CD4-positive, alpha-beta memory T cell (primary cell): ENCODE results near the gene RSPO4. TPM values are rescaled to one million over a fixed set of nuclear protein-coding genes. Genes with fewer than 3 reads are reported as not detected.

Experiments used
- CTCF ChIA-PET: fragments of 350-600 bp; sonication (Branson Sonifier 250); formaldehyde crosslinking; loops from one replicate; lab custom pipeline; 2021; ENCODE audit warnings: inconsistent platforms; ENCODE audit not compliant: partially characterized antibody; lab: Charles Lee
- POLR2A ChIA-PET: fragments of 350-600 bp; sonication (Branson Sonifier 250); formaldehyde crosslinking; loops from one replicate; lab custom pipeline; 2021; ENCODE audit not compliant: partially characterized antibody; lab: Charles Lee
- DNase-seq, 5 donors: peaks; one replicate each; pipeline versions ENCODE4 v3.0.0 to v3.0.0-alpha.2; 2020 to 2022; ENCODE audit warnings: mixed read lengths in 1 of 5
- H3K27ac ChIP-seq: one replicate; pipeline ENCODE4 v1.7.0; 2013; ENCODE audit warnings: low read depth, low read length
- H3K27me3 ChIP-seq: 2 replicates; pipeline ENCODE4 v1.7.0; 2013; ENCODE audit warnings: mild to moderate bottlenecking, low read length, moderate library complexity; ENCODE audit not compliant: insufficient read depth
- H3K36me3 ChIP-seq: 2 replicates; pipeline ENCODE4 v1.7.0; 2013; ENCODE audit warnings: mild to moderate bottlenecking, low read length, moderate library complexity; ENCODE audit not compliant: insufficient read depth
- H3K4me1 ChIP-seq: 2 replicates; pipeline ENCODE4 v1.7.0; 2013; ENCODE audit warnings: mild to moderate bottlenecking, low read length, moderate library complexity; ENCODE audit not compliant: insufficient read depth
- H3K4me3 ChIP-seq, 2 donors: one replicate each; pipeline ENCODE4 v1.7.0; 2013; ENCODE audit warnings: low read length in 2 of 2, mild to moderate bottlenecking in 1 of 2
- H3K9me3 ChIP-seq, 2 donors: one replicate each; pipeline ENCODE4 v1.7.0; 2013; ENCODE audit warnings: low read length in 2 of 2, control low read depth in 1 of 2; ENCODE audit not compliant: control insufficient read depth in 1 of 2
- H3K27ac Mint-ChIP-seq, 7 donors: one replicate each; pipeline ENCODE4 v1.8.0; 2020 to 2021; ENCODE audit warnings: mixed read lengths in 7 of 7, mild to moderate bottlenecking in 6 of 7, inconsistent platforms in 3 of 7, moderate library complexity in 3 of 7
- H3K27me3 Mint-ChIP-seq, 2 donors: one replicate each; pipeline ENCODE4 v1.8.0; 2020 to 2021; ENCODE audit warnings: mixed read lengths in 2 of 2
- H3K36me3 Mint-ChIP-seq, 2 donors: one replicate each; pipeline ENCODE4 v1.8.0; 2020 to 2021; ENCODE audit warnings: mixed read lengths in 2 of 2, inconsistent platforms in 1 of 2, mild to moderate bottlenecking in 1 of 2
- H3K4me1 Mint-ChIP-seq, 4 donors: one replicate each; pipeline ENCODE4 v1.8.0; 2020 to 2021; ENCODE audit warnings: mixed read lengths in 4 of 4, mild to moderate bottlenecking in 1 of 4
- H3K4me3 Mint-ChIP-seq, 8 donors: one replicate each; pipeline ENCODE4 v1.8.0; 2020 to 2021; ENCODE audit warnings: mixed read lengths in 8 of 8, mild to moderate bottlenecking in 7 of 8, moderate library complexity in 6 of 8, inconsistent platforms in 3 of 8
- H3K9me3 Mint-ChIP-seq, 8 donors: one replicate each; pipeline ENCODE4 v1.8.0; 2020 to 2021; ENCODE audit warnings: mixed read lengths in 8 of 8, mild to moderate bottlenecking in 5 of 8, inconsistent platforms in 3 of 8, moderate library complexity in 1 of 8
- intact Hi-C: fragments of 100-400 bp; cut with micrococcal nuclease; formaldehyde crosslinking; loops from one replicate; pipeline ENCODE4 v1.15.1; 2023
- polyA plus RNA-seq, 2 donors: library from polyadenylated mRNA; unstranded; fragments of 300-500 nt; fragmentation: Illumina TruSeq; gene quantifications; one replicate each; pipeline ENCODE4 v1.2.3, GENCODE V29; 2021
- total RNA-seq, 2 experiments: library from RNA; stranded (reverse); gene quantifications; one replicate each; pipeline ENCODE4 v1.2.3, GENCODE V29; 2021

The RSPO4 gene
- total and polyA plus RNA-seq, 4 experiments from 2014 or later: 0.11 to 0.38 TPM; not detected in 2

DNA sequence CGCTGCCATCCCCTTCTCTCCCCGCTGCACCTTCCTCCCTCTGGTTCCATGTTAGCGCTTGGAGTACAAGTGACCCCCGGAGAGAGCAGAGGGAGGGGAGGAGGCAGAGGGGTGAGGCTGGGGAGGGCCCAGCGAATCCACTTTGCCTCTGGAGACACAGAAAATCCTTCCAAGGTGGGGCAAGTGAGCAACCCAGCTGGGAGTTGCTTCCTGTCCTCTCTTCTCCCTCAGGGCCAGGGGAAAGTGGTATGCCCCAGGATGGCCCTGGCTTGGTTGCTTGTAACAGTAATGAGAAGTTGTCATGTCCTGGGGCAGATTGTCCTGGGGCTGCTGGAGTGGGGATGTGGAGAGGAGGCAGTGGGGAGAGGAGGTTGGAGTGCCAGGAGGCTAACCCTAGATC lies 85.3 kb downstream of the RSPO4 start:
- Histone ChIP-seq H3K27me3 (no peaks in the 10 kb centered on the region), H3K9me3 (no peaks in the 10 kb centered on the region), H3K4me3 (no peak overlapping the region), H3K27ac (no peak overlapping the region), H3K36me3 (no peaks in the 10 kb centered on the region), H3K4me1 (no peaks in the 10 kb centered on the region)
- peaks cover 7 to 17% of the 10 kb centered on the region in 2 donors for H3K27me3 Mint-ChIP-seq
- peaks cover 0 to 4% (median 0%) of the 10 kb centered on the region in 8 donors for H3K9me3 Mint-ChIP-seq
- no peak overlapping the region for H3K27ac Mint-ChIP-seq
- peaks cover 0 to 2% (median 0%) of the 10 kb centered on the region in 4 donors for H3K4me1 Mint-ChIP-seq
- intact Hi-C loops: no loop called here
- H3K36me3 Mint-ChIP-seq: no peaks in the 10 kb centered on the region
- CTCF ChIA-PET: interaction anchor here (1.0 kb wide), 1 partner anchor 39 kb away, joined by 3 read pairs; no protein-coding TSS in a partner anchor
- DNase-seq: no peak
- no peak overlapping the region for H3K4me3 Mint-ChIP-seq
- POLR2A ChIA-PET: no interaction called here

DNA sequence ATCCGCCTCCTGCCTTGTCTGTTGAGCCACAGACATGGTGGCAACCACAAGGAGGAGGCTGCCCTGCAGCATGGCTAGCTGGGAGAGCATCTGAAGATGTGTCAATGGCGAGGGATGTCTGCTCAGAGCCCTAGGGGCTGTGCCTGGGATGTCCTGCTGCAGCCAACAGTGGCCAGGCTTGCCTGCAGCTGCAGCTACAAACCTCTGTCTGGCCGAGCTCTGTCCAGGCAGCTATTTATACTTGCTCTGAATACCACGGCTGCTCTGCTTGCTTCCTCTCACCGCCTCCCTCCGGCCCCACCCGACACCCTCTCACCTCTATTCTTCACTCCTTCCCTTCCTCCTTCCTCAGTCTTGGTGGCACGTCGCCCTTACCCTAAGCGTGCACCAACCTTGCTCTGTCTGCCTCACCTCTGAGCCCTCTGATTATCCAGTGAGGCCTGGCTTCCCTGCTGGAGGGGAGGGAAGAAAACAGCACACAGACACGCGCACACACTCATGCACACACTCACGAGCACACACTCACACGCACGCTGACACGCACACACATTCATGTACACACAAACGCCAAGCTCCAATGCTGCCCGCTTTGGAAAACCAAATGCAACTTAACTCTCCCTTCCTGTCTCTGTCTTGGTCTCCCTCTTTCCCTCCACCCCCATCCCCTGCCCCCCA lies 85.8 kb downstream of the RSPO4 start, which contains the start of gene ANGPT4:
ANGPT4 (minus strand) TSS at position 210 of the 675 bp plus-strand sequence; CDS start at position 90, 120 bp downstream.
- H3K9me3 ChIP-seq: no peaks in the 10 kb centered on the region
- no peak for DNase-seq
- peaks cover 7 to 15% of the 10 kb centered on the region in 2 donors for H3K27me3 Mint-ChIP-seq
- H3K27ac ChIP-seq: no peak within 1 kb of the TSS
- no peaks in the 10 kb centered on the region for H3K36me3 ChIP-seq
- H3K4me1 Mint-ChIP-seq: peaks cover 0 to 2% (median 0%) of the 10 kb centered on the region in 4 donors
- intact Hi-C loops: no loop called here
- H3K27ac Mint-ChIP-seq: no peak within 1 kb of the TSS
- peaks cover 0 to 4% (median 0%) of the 10 kb centered on the region in 8 donors for H3K9me3 Mint-ChIP-seq
- no peaks in the 10 kb centered on the region for H3K4me1 ChIP-seq
- no peaks in the 10 kb centered on the region for H3K36me3 Mint-ChIP-seq
- H3K4me3 ChIP-seq: no peak within 1 kb of the TSS
- ChIA-PET CTCF (interaction anchor here (1.0 kb wide), 1 partner anchor 39 kb away, joined by 3 read pairs; no protein-coding TSS in a partner anchor), POLR2A (no interaction called here)
- no peak within 1 kb of the TSS for H3K4me3 Mint-ChIP-seq
- no peaks in the 10 kb centered on the region for H3K27me3 ChIP-seq

DNA sequence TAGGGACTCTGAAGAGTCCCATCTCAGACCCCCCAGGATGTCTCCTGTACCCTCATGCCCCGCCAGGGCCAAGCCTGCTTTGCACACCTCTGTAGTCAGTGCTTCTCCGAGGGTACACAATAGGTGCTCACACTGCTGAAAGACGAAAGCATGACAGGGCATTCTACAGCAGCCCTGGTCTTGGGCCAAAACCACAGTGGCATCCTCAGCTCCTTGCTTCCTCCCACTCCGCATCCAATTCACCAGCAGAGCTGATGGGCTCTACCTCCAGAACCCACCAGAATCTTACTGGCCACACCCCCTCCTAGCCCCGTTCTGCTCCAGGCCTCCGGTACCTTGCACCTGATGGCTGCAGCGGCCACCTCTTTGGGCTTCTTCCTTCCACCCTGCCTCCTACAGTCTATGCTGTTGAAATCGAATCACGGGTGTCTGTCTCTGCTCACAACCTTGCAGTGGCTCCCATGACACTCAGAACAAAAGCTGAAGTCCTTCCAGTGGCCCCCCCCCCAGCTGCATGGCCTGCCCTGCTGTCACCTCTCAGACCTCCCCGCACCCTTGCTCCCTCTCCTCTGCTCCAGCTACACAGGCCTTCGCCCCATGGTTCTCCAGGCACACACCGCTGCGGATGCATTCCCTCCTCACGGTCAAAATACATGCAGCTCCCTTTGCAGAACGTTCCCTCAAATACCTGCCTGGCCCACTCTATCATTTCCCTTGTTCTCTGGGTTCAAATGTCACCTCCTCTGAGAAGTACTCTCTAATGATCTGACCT lies 87.2 kb downstream of the RSPO4 start:
- H3K36me3 ChIP-seq: no peaks in the 10 kb centered on the region
- H3K27ac ChIP-seq: no peak overlapping the region
- POLR2A ChIA-PET: no interaction called here
- Mint-ChIP-seq H3K4me1 (peaks cover 0 to 2% (median 0%) of the 10 kb centered on the region in 4 donors), H3K27me3 (peaks cover 4 to 12% of the 10 kb centered on the region in 2 donors), H3K9me3 (no peaks in the 10 kb centered on the region), H3K36me3 (no peaks in the 10 kb centered on the region), H3K4me3 (no peak overlapping the region), H3K27ac (peak overlapping the region in 3 of 7 donors; percentile 22 to 57 (median 34))
- H3K4me1 ChIP-seq: no peaks in the 10 kb centered on the region
- intact Hi-C loops: no loop called here
- CTCF ChIA-PET: no interaction called here
- no peaks in the 10 kb centered on the region for H3K27me3 ChIP-seq
- no peak for DNase-seq
- no peaks in the 10 kb centered on the region for H3K9me3 ChIP-seq
- H3K4me3 ChIP-seq: no peak overlapping the region

DNA sequence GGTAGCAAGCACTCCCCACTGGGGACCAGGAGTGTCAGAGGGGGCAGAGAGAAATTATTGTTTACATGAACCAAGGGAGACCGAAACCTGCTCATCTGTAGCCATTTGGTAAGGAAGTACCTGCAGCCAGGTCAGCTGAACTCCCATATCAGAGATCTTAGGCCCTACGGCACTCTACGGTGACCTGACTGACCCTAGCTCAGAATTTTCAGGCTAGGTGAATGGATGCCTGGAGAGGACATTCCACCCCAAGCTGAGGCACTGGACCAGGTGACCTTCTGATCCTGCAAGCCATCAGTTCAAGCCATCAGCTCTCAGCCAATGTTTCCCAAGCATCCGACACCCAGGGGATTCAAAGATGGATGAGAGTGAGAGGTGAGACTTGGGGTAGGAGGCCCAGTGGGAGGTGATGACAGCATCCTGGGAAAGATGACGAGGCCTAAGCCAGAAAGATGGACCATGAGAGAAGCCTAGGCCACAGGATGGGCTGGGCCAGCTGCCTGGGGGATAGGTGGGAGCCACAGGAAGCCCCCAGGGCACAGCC lies 88.7 kb downstream of the RSPO4 start:
- no peaks in the 10 kb centered on the region for H3K4me1 ChIP-seq
- Mint-ChIP-seq H3K9me3 (no peaks in the 10 kb centered on the region), H3K4me1 (peaks cover 0 to 2% (median 0%) of the 10 kb centered on the region in 4 donors), H3K4me3 (no peak overlapping the region), H3K27ac (no peak overlapping the region), H3K36me3 (no peaks in the 10 kb centered on the region), H3K27me3 (peaks cover 0 to 8% of the 10 kb centered on the region in 2 donors)
- no peaks in the 10 kb centered on the region for H3K27me3 ChIP-seq
- no peaks in the 10 kb centered on the region for H3K36me3 ChIP-seq
- intact Hi-C loops: no loop called here
- ChIA-PET CTCF (interaction anchor here (1.1 kb wide), 1 partner anchor 43 kb away, joined by 4 read pairs; no protein-coding TSS in a partner anchor), POLR2A (interaction anchor here (0.7 kb wide), 1 partner anchor 68 kb away, joined by 3 read pairs; no protein-coding TSS in a partner anchor)
- DNase-seq: no peak
- H3K4me3 ChIP-seq: no peak overlapping the region
- H3K9me3 ChIP-seq: no peaks in the 10 kb centered on the region
- H3K27ac ChIP-seq: no peak overlapping the region

DNA sequence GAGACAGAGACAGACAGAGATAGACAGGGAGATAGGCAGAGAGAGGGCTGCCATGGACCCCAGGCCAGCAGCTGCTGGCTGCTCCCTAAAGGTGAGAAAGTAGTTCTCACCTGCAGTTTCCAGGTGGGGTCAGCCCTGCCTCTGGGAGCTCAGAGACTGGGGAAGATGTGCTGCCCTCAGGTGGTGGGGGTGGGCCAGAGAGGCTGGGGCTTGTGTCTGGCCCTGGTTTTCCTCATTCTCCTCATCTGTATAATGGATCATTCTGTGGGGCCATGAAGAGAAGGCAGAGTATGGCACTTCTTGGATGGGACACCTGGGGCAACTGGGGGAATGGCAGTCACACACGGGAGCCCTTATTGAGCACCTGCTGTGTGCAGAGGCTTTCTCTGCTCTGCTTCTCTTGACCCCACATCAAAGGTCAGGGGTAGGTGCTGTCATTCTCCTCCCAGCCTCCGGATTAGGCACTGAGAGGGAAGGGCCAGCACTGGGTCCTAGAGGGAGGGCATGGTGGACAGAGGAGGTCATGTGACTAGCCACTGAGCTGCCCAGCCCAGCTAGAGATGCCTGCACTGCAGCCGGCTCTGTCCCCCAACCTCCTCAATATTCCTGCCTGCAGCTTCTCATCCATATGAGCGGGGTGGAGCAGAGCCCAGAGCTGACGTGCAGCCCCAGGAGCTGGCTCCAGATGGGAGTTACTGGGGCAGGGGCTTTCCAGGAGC lies 90.1 kb downstream of the RSPO4 start:
- H3K27me3 Mint-ChIP-seq: peaks cover 0 to 8% of the 10 kb centered on the region in 2 donors
- intact Hi-C loops: loop anchor here (1.0 kb wide), 1 partner anchor 93 kb away; no protein-coding TSS in a partner anchor

DNA sequence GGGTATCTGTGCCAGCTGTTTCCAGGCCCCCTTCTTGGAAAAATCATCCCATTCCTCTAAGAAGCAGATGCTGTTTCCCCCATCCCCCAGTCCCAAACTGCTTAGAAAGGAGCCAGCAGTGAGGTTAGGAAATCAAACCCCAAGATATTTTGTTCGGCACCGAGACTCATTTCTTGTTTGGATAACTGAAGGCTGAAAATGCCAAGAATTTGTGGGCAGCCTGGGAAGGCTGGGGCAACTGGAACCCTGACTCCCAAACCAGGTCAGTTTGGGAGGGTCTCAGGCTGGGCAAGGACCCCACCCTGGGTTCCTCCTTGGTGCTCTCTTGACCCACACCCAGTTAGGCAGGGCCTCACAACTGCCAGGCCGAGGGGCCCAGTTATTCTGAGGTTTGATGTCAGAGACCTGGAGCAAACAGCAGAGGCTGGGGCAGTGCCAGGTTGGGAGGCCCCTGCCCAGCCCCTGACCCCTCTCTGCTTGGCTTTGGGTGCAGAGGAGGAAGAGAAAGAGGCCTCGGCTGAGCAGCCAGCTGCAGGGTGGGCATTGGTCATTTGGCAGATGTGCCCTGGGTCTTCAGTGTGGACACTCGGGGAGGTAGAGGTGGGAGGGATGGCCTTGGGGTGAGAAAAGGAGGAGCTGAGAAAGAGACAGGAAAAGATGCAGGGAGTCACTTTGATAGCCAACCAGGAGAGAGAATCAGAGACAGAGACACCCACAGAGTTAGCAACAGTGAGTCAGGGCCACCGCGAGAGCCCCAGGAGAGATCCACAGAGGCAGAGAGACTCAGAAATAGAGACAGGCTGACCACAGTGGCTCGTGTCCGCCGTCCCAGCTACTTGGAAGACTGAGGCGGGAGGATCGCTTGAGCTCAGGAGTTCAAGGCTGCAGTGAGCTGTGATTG lies 91.0 kb downstream of the RSPO4 start:
- no peaks in the 10 kb centered on the region for H3K36me3 ChIP-seq
- no peak for DNase-seq
- intact Hi-C loops: no loop called here
- H3K9me3 Mint-ChIP-seq: no peaks in the 10 kb centered on the region
- ChIA-PET CTCF (no interaction called here), POLR2A (no interaction called here)
- no peaks in the 10 kb centered on the region for H3K4me1 ChIP-seq
- H3K27me3 ChIP-seq: no peaks in the 10 kb centered on the region
- peaks cover 0 to 8% of the 10 kb centered on the region in 2 donors for H3K27me3 Mint-ChIP-seq
- H3K4me1 Mint-ChIP-seq: peaks cover 0 to 2% (median 0%) of the 10 kb centered on the region in 4 donors
- H3K27ac ChIP-seq: no peak overlapping the region
- no peaks in the 10 kb centered on the region for H3K36me3 Mint-ChIP-seq
- no peak overlapping the region for H3K27ac Mint-ChIP-seq
- H3K9me3 ChIP-seq: no peaks in the 10 kb centered on the region
- no peak overlapping the region for H3K4me3 ChIP-seq
- H3K4me3 Mint-ChIP-seq: no peak overlapping the region

More for the DNA sequence above, 90.1 kb downstream of the RSPO4 start:
- Mint-ChIP-seq H3K36me3 (no peaks in the 10 kb centered on the region), H3K4me1 (peaks cover 0 to 2% (median 0%) of the 10 kb centered on the region in 4 donors), H3K9me3 (no peaks in the 10 kb centered on the region), H3K4me3 (no peak overlapping the region), H3K27ac (no peak overlapping the region)
- POLR2A ChIA-PET: no interaction called here
- Histone ChIP-seq H3K4me1 (no peaks in the 10 kb centered on the region), H3K9me3 (no peaks in the 10 kb centered on the region), H3K36me3 (no peaks in the 10 kb centered on the region), H3K27ac (no peak overlapping the region), H3K4me3 (no peak overlapping the region), H3K27me3 (no peaks in the 10 kb centered on the region)
- peak in 2 of 5 donors; percentile 1 to 4 for DNase-seq
- CTCF ChIA-PET: no interaction called here
